ENCODE data around the gene ADAM12.

ADAM12 gene

DNA sequence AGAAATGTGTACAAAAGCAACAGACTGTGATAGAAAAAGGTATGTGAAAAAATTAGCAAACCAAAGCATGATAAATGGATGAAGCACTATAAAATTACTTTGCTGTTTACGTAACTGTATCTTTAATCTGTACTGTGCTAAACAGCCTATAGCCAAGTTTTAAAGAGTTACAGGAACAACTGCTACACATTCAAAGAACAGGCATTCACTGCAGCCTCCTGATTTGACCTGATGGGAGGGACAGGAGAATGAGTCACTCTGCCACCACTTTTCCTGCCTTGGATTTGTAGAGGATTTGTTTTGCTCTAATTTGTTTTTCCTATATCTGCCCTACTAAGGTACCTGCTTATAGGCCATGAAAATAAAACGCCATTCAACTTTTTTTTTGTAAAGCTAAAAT is 375.8 kb downstream of the ADAM12 start:
- ChIA-PET CTCF (no interaction called here), POLR2A (no interaction called here)
- DNase-seq (ENCODE audit: extremely low spot score), result no peak
- TF ChIP-seq, protein P1, sequence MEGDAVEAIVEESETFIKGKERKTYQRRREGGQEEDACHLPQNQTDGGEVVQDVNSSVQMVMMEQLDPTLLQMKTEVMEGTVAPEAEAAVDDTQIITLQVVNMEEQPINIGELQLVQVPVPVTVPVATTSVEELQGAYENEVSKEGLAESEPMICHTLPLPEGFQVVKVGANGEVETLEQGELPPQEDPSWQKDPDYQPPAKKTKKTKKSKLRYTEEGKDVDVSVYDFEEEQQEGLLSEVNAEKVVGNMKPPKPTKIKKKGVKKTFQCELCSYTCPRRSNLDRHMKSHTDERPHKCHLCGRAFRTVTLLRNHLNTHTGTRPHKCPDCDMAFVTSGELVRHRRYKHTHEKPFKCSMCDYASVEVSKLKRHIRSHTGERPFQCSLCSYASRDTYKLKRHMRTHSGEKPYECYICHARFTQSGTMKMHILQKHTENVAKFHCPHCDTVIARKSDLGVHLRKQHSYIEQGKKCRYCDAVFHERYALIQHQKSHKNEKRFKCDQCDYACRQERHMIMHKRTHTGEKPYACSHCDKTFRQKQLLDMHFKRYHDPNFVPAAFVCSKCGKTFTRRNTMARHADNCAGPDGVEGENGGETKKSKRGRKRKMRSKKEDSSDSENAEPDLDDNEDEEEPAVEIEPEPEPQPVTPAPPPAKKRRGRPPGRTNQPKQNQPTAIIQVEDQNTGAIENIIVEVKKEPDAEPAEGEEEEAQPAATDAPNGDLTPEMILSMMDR (IDR thresholded peaks at IDR 0.05; ENCODE audit: control extremely low read depth, extremely low read depth, low read depth, missing control alignments), result no peak

- POLR2A ChIA-PET, result no interaction called here
- CTCF ChIA-PET, result no interaction called here
- DNase-seq (ENCODE audit: extremely low spot score), result no peak
- TF ChIP-seq, protein P1 (IDR thresholded peaks at IDR 0.05; ENCODE audit: control extremely low read depth, extremely low read depth, low read depth, missing control alignments), result no peak
Measured at GRCh38 chr10:126011995-126012394, 376.3 kb downstream of the ADAM12 start.

DNA sequence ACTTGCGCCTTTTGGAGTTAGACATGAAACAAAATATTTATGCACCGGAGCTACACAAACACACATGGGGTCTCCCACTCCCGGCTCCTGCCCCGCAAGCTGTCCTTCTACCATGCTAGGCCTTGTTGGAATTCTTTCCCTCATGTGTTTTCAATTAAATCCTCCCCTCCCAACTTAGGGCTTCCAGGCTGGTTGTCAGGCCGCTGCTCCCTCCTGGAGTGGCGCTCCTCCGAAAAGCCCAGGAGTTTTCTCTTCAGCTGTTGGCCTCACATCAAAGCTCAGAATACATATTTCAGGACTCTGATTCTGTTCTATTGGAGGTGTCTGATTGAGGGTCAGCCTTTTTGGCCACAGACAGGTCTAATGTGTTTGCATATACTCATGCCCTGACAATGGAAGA is 378.6 kb downstream of the ADAM12 start:
- POLR2A ChIA-PET, result no interaction called here
- CTCF ChIA-PET, result interaction anchor here (1.1 to 1.3 kb wide), 2 partner anchors 12 to 19 kb away, joined by 3 read pairs; no protein-coding TSS in a partner anchor
- TF ChIP-seq, protein P1 (IDR thresholded peaks at IDR 0.05; ENCODE audit: control extremely low read depth, extremely low read depth, low read depth, missing control alignments), result no peak
- no peak for DNase-seq (ENCODE audit: extremely low spot score)

GRCh38 chr10:126006906-126007305 is 381.4 kb downstream of the ADAM12 start:
- CTCF ChIA-PET, result interaction anchor here (0.8 kb wide), 1 partner anchor 31 kb away, joined by 3 read pairs; no protein-coding TSS in a partner anchor
- POLR2A ChIA-PET, result no interaction called here
- TF ChIP-seq, protein P1 (IDR thresholded peaks at IDR 0.05; ENCODE audit: control extremely low read depth, extremely low read depth, low read depth, missing control alignments), result no peak
- DNase-seq (ENCODE audit: extremely low spot score), result no peak

GRCh38 chr10:126006264-126006663 is 382.0 kb downstream of the ADAM12 start:
- CTCF ChIA-PET, result no interaction called here

GRCh38 chr10:126004752-126005151 is 383.5 kb downstream of the ADAM12 start:
- DNase-seq (ENCODE audit: extremely low spot score), result no peak
- TF ChIP-seq, protein P1 (IDR thresholded peaks at IDR 0.05; ENCODE audit: control extremely low read depth, extremely low read depth, low read depth, missing control alignments), result no peak
- CTCF ChIA-PET, result no interaction called here
- POLR2A ChIA-PET, result no interaction called here

More at GRCh38 chr10:126006264-126006663, 382.0 kb downstream of the ADAM12 start:
- POLR2A ChIA-PET, result no interaction called here
- TF ChIP-seq, protein P1 (IDR thresholded peaks at IDR 0.05; ENCODE audit: control extremely low read depth, extremely low read depth, low read depth, missing control alignments), result no peak
- DNase-seq (ENCODE audit: extremely low spot score), result no peak

- ChIA-PET POLR2A (no interaction called here), CTCF (no interaction called here)
- DNase-seq (ENCODE audit: extremely low spot score), result no peak
- TF ChIP-seq, protein P1 (IDR thresholded peaks at IDR 0.05; ENCODE audit: control extremely low read depth, extremely low read depth, low read depth, missing control alignments), result no peak
Measured at GRCh38 chr10:126001576-126001975, 386.7 kb downstream of the ADAM12 start.
